Type B pancreatic cell (in vitro differentiated cells): Measurements from ENCODE around the gene MLXIP. TPM values are rescaled to one million over a fixed set of nuclear protein-coding genes. Genes with fewer than 3 reads are reported as not detected.
"Not testable (repeated sequence)": the region's sequence is repeated elsewhere in the genome, so short reads cannot be mapped to it uniquely, and the experiment has no call there.

Experiments used
- DNase-seq: peaks from one replicate; pipeline ENCODE4 v3.0.0; 2021; ENCODE audit warnings: mixed read lengths; ENCODE audit not compliant: unreplicated experiment; ENCODE audit errors: extremely low spot score
- H3K27ac Mint-ChIP-seq: 2 replicates; pipeline ENCODE4 v1.8.0; 2021; ENCODE audit warnings: mild to moderate bottlenecking, mixed read lengths
- H3K27me3 Mint-ChIP-seq: 2 replicates; pipeline ENCODE4 v1.8.0; 2021; ENCODE audit warnings: mixed read lengths
- H3K36me3 Mint-ChIP-seq: 2 replicates; pipeline ENCODE4 v1.8.0; 2021; ENCODE audit warnings: mixed read lengths
- H3K4me1 Mint-ChIP-seq: one replicate; pipeline ENCODE4 v1.8.0; 2021; ENCODE audit warnings: mixed read lengths; ENCODE audit not compliant: unreplicated experiment
- H3K4me3 Mint-ChIP-seq: 2 replicates; pipeline ENCODE4 v1.8.0; 2021; ENCODE audit warnings: mild to moderate bottlenecking, mixed read lengths
- H3K9me3 Mint-ChIP-seq: 2 replicates; pipeline ENCODE4 v1.8.0; 2021; ENCODE audit warnings: mixed read lengths
- total RNA-seq: library from RNA; stranded (reverse); gene quantifications from 2 replicates; pipeline ENCODE4 v1.2.1, GENCODE V29; 2021; ENCODE audit warnings: low replicate concordance
- TF ChIP-seq, protein P1 (sequence below): fragments of 200-600 bp; sonication (generic); conservative IDR thresholded peaks from 2 replicates; pipeline ENCODE4 v1.5.0; 2021; ENCODE audit warnings: antibody characterized with exemption, mild to moderate bottlenecking

Gene MLXIP
- total RNA-seq, 1 donor from 2014 or later: 44.5 TPM

DNA sequence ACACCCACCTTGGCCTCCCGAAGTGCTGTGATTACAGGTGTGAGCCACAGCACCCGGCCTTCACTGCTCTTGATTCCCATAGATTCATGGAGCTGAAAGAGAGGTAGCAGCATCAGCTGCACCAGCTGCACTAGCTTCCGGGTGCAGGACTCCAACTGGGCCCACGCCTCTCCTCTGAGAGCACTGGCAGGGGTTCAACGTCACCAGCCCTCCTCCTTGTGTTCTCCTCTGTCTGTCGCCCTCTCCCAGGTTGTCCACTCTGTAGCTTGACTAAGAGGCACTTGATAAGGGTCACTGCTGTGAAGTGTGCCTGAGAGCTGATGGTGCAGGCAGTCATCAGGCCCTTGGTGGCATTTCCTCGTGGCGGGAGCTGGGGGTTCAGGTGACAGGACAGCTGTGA, 28.3 kb downstream of the MLXIP start:
- Mint-ChIP-seq H3K4me1 (peaks cover 10% of the 10 kb centered on the region), H3K27ac (no peak overlapping the region), H3K36me3 (peaks cover 10% of the 10 kb centered on the region), H3K4me3 (no peak overlapping the region), H3K9me3 (peaks cover 3% of the 10 kb centered on the region), H3K27me3 (no peaks in the 10 kb centered on the region)
- TF ChIP-seq, protein P1, sequence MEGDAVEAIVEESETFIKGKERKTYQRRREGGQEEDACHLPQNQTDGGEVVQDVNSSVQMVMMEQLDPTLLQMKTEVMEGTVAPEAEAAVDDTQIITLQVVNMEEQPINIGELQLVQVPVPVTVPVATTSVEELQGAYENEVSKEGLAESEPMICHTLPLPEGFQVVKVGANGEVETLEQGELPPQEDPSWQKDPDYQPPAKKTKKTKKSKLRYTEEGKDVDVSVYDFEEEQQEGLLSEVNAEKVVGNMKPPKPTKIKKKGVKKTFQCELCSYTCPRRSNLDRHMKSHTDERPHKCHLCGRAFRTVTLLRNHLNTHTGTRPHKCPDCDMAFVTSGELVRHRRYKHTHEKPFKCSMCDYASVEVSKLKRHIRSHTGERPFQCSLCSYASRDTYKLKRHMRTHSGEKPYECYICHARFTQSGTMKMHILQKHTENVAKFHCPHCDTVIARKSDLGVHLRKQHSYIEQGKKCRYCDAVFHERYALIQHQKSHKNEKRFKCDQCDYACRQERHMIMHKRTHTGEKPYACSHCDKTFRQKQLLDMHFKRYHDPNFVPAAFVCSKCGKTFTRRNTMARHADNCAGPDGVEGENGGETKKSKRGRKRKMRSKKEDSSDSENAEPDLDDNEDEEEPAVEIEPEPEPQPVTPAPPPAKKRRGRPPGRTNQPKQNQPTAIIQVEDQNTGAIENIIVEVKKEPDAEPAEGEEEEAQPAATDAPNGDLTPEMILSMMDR: no peak
- no peak for DNase-seq

DNA sequence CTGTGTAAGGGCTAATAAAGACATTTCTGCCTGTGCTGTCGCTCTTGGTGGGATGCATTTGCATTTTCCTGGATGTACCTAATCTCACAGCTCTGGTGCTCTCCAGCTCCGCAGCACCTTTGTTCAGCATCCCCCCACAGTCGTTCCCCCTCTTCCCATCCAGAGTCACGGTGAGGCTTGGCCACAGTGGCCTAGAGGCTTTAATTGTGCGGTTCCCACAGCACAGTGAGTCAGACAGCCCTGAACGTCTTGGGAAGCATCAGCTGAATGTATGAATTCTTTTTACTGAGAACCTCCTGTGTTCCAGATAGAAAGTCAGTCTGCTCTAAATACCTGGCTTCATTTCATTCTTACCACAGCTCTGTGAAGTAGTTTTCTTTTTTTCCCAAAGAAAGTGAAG, 28.7 kb downstream of the MLXIP start:
- DNase-seq: no peak
- Mint-ChIP-seq H3K9me3 (peaks cover 3% of the 10 kb centered on the region), H3K27ac (no peak overlapping the region), H3K27me3 (no peaks in the 10 kb centered on the region), H3K36me3 (peaks cover 10% of the 10 kb centered on the region), H3K4me3 (no peak overlapping the region), H3K4me1 (peaks cover 13% of the 10 kb centered on the region)
- TF ChIP-seq, protein P1: no peak

DNA sequence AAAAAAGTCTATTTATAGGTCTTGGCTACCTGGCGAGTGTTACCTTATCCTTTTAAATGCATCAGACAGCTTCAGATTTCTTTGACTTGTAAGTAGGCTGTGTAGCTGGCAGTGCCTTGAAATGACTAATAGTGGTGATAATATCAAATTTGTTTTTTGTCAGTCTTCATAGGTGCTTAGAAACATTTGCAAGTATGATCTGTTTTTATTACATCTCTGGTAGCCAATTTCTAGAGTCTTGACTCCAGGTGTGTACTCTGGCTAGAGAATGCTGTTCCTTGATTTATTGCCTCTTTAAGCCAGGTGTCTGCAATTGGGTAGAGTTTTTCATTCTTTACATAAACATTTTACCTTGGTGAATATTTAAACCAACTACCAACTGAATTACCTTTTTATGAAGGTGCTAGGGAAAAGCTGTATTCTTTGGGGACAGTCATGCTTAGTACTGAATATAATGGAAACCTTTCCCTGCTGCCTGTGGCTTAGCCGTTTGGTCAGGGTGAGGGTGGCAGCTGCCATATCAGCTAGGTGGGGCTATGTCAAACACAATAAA, 32.6 kb downstream of the MLXIP start:
- no peak for DNase-seq
- no peak overlapping the region for H3K4me3 Mint-ChIP-seq
- H3K27ac Mint-ChIP-seq: peak overlapping the region; percentile 72
- no peaks in the 10 kb centered on the region for H3K9me3 Mint-ChIP-seq
- TF ChIP-seq, protein P1: no peak
- no peaks in the 10 kb centered on the region for H3K27me3 Mint-ChIP-seq
- peaks cover 9% of the 10 kb centered on the region for H3K4me1 Mint-ChIP-seq
- no peaks in the 10 kb centered on the region for H3K36me3 Mint-ChIP-seq

DNA sequence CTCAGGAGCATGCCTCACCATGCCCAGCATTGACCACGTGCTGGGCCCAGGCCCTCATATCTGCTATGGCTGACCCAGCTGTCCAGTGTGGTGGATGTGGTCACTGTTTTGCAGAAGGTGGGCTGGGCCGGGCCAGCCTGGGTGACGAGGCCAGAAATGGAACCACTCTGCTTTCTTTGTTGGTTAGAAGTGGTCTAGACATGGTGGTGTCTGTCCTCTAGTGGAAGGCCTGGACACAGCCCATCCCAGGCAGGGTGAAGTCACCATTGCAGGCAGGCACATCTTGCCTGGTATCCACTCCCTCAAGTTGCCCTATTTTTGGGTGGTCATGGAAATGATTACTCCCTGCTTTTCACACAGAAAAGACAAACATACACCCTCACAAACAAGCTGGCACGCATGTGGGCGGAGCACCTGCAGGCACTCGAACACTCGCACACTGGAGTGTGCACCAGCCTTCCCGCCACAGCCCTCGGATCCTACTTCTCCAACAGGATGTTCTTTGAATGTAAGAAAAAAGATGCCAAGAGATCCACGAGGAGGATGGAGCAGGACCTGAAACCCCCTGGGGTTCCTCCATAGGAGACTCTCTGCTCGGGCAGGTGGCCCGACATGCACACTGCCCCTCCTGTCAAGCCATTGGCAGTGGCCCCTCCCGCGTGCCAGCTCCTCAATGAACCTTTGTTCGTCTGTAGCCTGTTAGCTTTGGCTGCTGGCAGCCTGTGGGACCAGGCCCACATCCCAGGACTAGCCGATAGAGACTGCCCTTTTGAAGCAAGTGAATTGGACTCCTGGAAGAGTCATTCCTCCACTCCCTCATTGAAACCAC, 38.4 kb downstream of the MLXIP start:
- peak overlapping the region; percentile 1 for H3K27ac Mint-ChIP-seq
- H3K9me3 Mint-ChIP-seq: no peaks in the 10 kb centered on the region
- TF ChIP-seq, protein P1: no peak
- no peaks in the 10 kb centered on the region for H3K27me3 Mint-ChIP-seq
- H3K4me1 Mint-ChIP-seq: peaks cover 5% of the 10 kb centered on the region
- H3K4me3 Mint-ChIP-seq: no peak overlapping the region
- DNase-seq: no peak
- H3K36me3 Mint-ChIP-seq: no peaks in the 10 kb centered on the region

DNA sequence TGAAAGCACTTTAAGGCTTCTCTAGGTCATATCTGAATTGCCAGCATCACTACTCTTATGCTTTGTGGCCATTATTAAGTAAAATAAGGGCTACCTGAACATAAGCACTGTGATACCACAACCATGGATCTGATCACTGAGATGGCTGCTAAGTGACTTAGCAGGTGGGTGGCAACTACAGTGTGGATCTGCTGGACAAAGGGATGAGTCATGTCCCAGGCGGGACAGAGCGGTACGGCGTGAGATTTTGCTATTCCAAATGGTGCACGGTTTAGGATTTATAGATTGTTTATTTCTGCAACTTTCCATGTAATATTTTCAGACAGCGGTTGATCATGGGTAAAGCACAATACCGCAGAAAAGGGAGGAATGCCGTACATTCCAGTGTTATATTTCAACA, 39.4 kb downstream of the MLXIP start:
- H3K36me3 Mint-ChIP-seq: no peaks in the 10 kb centered on the region

DNA sequence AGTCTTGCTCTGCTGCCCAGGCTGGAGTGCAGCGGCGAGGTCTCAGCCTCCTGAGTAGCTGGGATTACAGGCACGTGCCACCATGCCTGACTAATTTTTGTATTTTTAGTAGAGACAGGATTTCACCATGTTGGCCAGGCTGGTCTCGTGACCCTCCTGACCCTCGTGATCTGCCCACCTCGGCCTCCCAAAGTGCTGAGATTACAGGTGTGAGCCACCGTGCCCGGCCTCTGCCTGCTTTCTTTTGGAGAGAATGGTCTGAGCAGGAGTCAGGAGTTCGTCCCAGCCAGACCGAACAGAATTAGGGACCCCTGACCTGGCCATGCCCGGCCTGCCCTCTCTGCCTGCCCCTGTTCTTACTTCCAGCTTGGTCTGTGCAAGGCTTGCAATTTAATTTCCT, 42.8 kb downstream of the MLXIP start:
- not testable (repeated sequence) for H3K27me3 Mint-ChIP-seq, H3K36me3 Mint-ChIP-seq, H3K27ac Mint-ChIP-seq, H3K4me3 Mint-ChIP-seq, H3K9me3 Mint-ChIP-seq, DNase-seq
- peaks cover 13% of the 10 kb centered on the region for H3K4me1 Mint-ChIP-seq

More for the DNA sequence above, 39.4 kb downstream of the MLXIP start:
- DNase-seq: no peak
- Mint-ChIP-seq H3K27ac (no peak overlapping the region), H3K27me3 (no peaks in the 10 kb centered on the region), H3K4me3 (no peak overlapping the region), H3K4me1 (peaks cover 5% of the 10 kb centered on the region), H3K9me3 (no peaks in the 10 kb centered on the region)
- TF ChIP-seq, protein P1: no peak
